ENCODE data around the gene HSPA9.

HSPA9 gene

DNA sequence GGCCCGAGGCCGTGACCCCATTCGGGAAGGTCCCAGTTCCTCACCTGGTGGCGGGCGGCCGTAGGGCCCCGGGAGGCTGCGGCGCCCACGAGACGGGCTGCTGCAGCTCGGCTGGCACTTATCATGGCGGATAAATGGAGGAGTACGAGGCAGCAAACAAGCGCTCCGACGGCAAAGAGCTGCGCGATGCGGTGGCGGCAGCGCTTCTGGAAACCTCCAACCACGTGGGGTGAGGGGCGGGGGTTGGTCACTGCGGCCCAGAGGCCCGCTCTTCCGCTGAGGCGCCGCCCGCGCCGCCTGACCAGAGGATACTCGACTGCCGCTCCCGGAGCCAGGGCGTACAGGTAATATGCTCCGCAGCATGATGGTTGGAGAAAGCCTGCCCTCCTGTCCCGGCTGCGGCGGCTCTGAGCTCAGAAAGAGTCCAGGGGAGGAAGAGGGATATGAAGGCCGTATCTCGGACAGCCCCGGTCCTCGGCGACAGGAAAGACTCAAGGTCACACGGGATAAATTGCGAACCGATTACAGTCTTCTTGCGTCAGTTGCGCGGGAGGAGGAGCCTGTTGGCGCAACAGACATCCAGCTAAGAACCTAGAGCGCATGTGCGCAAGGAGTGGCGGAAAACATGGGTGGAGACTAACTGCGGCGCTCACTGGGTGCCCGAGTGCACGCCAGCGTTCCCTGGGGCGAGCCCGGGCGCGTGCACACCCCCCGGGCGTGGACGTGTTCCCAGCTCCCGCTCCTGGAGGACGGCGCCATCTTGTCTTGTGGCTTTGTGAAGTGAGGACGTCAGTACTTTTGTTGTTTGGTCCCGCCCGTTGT is at the start of gene HSPA9:
Gene HSPA9, minus strand, starts transcription at position 208 of the 822 bp plus-strand sequence. Its CDS starts 83 bp downstream, at position 125.
- DNase-seq (ENCODE audit: low spot score), result peak; percentile 98

DNA sequence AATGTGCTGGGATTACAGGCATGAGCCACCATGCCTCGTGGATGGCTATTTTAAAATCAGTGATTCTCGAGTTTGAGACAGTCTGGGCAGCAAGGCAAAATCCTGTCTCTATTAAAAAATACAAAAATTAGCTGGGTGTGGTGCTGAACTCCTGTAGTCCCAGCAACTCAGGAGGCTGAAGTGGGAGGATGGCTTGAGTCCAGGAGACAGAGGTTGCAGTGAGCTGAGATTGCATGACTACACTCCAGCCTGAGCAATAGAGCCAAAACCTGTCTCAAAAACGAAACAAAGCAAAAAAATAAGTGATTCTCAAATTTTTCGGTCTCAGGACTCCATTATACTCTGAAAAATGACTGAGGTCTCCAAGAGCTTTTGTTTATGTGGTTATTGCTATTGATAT is 47.9 kb upstream of the HSPA9 start:
- no peak for DNase-seq (ENCODE audit: low spot score)

DNA sequence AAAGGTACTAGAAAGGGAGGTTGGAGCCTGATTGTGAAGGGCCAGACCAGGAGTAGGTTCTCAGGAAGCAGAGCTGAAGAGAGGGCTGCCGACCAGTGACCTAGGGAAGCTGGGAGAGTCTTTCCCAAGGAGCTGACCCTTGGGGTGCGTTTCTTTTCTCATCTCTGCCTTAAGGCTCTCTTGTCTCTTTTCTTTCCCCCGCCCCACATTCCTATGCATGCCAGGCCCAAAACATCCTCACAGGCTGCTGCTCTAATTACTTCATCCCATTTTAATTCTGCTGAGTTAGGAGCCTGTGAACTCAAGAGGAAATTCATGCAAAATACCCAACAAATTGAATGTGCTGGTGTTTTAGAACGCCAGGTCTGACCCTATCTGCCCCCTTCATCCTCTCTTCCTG is 46.9 kb upstream of the HSPA9 start:
- no peak for DNase-seq (ENCODE audit: low spot score)

DNA sequence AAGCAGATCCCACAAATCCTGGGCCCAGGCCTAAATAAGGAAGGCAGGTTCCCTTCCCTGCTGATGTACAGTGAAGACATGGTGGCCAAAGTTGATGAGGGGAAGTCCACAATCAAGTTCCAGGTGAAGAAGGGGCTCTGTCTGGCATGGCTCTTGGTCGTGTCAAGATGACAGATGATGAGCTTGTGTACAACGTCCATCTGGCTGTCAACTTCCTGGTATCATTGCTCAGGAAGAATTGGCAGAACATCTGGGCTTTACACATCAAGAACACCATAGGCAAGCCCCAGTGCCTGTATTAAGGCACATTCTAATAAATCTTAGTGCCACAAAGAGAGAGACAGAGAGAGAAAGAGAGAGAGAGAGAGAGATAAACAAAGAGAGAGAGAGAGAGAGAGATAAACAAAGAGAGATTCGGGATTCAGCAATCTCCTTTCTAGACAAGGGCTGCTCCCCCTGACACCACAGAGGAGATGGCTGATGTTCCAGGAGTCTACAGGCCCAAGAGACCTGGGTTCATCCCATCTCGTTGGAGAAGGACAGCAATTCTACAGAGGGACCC is 45.5 kb upstream of the HSPA9 start:
- no peak for DNase-seq (ENCODE audit: low spot score)

DNA sequence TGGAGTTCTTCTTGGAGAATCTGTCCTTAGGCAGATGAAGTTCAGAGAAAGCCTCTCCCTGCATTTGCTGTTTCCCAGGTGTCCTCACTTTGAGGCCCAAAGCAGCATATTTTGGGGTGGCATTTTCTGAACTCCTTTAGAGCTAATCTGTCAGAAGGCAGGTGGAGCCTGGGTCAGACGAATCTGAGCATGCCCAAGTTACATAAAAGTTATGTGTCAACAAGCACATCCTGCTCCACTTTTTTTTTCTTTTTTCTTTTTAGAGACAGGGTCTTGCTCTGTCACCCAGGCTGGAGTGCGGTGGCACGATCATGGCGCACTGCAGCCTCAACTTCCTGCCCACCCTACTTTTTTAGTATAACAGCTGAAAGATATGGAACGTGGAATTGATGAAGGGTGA is 41.3 kb upstream of the HSPA9 start:
- no peak for DNase-seq (ENCODE audit: low spot score)

DNA sequence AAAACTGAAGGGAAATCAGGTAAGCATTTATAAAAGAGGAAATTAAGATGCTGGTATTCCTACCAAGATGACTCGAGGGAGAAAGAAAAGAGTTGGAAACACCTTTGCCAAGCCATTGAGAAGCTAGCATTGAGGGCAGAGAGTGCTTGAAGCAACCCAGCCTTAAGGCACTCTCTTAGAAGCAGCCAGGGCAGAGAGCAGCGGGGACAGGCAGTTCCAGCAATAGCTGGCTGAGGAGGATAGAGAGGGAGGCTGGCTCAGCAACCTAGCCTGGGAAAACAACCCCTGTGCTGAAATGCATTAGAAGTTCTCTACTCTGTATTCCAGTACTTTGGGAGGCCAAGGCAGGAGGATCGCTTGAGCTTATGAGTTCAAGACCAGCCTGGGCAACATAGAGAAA is 40.3 kb upstream of the HSPA9 start:
- peak; percentile 5 for DNase-seq (ENCODE audit: low spot score)

DNA sequence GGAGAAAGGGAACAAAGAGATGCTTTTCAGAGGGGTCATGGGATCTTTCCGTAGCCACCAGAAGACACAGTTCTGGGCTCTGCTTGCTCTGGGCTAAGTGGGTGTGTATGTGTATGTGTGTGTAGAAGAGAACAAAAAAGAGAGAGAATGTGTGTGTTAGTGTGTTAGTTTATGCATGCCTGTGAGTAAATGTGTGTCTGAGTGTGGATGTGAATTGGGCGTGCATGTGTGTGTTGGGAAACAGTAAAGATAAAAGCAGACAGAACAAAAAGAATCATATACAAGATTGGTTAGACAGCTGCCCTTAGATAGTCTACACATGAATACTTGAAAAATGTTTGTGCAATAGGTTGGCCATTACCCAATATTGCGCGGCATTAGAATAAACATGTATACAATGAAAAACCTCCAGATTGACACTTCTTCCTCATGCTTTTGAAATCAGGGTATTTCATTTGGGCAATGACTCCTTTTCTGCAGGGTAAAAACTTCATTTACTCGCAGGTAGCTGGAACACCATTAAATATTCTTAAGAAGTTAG is 36.5 kb upstream of the HSPA9 start:
- no peak for DNase-seq (ENCODE audit: low spot score)

DNA sequence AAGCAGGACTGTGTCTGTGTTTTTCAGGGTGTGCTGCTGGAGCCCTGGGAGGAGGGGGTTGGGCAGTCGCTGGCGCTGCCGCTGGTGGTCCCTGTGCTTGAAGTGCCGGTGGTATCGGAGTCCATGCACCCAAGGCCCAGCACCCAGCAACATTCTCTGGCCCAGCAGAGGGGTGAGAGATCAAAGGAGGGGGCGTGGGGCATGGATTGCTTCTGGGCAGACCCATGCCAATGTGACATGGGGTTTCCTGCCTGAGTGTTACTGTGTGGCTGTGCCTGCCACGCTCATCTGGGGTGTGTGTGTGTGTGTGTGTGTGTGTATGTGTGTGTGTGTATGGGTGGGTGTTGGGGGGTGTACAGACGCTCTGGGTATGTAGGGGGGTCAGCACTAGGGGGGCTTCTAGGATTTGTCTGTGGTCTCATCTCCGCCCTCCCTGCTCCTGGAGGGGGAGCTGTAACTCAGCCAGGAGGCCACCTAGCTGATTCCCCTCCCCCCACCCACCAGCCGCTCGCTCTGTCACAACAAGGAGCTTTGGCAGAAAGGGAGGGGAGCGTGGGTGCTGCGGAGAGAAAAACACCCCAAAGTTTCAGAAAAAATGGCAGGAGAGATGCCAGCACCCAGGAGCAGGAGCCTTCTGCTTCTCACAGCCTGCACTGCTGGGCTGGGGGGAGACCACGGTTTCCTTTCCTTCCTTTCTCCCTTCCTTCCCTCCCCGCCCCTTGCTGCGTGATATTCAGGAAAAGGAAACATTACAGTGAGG is 35.9 kb upstream of the HSPA9 start:
- no peak for DNase-seq (ENCODE audit: low spot score)

DNA sequence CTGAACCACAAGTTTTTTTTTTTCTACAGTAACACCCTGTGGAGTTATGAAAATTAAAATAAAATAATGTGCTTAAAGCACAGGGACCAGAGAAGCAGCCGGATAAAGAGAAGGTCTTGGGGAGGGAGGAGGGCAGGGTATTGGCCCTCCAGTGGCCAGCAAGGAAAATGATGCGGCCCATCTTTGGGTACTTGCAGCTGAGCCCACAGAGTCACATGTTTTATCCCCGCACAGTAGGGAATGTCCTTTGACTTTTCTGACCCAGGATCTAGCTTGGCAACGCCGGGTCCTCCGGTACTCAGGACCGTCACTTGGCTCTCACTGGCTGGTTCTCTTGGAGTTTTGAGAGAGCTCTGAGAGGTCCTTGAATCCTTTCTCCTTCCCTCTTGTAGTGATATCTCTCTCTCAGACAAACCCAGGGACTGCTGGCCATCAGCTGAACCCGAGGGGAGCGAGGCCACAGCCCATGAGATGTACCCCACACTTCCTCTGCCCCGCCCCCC is 35.3 kb upstream of the HSPA9 start:
- no peak for DNase-seq (ENCODE audit: low spot score)

DNA sequence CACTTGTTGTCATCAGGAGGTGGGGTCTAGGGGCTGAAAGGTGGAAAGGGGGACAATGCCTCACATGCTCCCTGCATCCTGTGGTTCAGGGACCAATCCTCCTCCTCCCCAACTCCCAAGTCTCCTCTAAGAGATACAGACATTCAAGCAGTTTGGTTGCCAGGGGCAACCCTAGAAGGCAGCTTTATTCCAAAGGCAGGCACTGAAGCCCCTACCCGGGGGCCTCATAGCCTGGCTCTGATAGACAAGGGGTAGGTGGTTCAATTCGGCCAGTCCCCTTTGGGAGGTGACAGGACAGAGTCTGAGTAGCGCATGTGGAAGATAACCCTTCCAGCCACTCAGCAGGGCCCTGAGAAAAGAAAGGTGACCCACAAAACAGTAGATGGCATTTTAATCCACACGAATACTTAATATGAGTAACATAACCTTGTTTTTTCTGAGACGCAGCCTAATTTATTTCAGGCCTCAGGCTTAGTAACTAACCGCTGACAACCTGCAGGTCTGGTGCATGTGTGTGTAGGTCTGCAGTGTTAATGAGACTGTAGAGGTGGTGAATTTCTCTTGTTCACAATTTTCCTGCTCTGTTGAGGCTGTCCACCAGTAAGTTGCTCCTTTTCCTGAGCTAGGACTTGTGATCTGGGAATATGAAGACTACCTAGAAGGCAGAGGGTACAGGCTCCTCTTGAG is 31.3 kb upstream of the HSPA9 start:
- no peak for DNase-seq (ENCODE audit: low spot score)

DNA sequence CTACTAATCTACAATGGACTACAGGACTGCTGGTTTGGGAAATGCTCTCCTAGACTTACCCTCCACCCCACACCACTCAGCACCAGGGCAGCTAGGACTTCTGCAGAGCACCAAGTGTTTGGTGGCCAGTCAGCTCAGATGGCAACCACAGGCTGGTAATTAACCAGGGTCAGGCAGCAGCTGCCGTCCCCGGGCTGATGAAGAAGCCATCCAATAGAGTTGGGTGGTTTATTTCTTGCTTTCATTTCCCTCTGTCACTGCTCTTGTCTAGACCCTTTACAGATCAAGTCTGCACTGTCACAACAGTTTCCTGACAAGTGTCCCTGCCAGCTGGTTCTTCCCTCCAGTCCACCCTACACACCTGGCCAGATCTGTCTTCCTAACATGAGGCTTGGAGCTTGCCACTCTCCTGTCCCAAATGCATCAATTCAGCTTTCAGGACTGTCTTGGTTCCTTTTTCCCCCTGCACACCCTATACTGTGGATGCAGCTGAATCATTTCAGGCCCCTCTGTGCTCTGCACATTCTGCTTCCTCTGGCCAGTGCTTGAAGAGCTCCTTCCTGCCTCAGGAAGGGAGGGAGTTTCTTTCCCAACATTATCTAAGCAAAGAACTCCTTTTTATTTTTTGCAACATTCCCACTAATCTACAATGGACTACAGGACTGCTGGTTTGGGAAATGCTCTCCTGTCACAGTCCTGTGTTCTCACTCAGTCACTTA is 30.2 kb upstream of the HSPA9 start:
- DNase-seq (ENCODE audit: low spot score), result no peak

DNA sequence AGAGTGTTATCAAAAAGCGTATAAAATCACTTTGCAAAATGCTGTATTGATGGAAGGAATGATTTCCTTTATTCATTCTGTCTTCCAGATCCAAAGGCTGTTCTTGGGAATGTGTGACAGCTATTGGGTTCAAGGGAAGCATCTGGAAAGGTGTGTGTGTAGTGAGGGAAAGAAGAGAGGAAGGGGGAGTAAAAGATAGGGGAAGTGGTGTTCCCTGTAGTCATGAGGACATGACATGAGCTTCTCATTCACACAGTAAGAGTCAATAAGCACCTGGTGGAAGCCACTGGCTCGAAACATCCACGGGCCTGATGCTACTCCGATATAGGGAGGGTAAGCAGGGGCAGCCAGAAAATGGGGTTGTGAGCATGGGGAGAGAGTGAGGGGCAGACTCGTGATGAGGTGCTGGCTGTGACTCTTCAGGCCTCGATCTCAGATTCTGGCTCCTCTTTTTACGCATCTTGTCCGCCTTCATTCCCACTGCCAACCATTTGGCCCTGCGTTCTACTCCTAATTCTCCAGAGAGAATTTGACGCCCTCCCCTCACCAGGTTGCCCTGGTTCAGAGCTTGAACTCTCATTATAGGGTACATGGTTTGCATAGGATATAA is 29.1 kb upstream of the HSPA9 start:
- no peak for DNase-seq (ENCODE audit: low spot score)

DNA sequence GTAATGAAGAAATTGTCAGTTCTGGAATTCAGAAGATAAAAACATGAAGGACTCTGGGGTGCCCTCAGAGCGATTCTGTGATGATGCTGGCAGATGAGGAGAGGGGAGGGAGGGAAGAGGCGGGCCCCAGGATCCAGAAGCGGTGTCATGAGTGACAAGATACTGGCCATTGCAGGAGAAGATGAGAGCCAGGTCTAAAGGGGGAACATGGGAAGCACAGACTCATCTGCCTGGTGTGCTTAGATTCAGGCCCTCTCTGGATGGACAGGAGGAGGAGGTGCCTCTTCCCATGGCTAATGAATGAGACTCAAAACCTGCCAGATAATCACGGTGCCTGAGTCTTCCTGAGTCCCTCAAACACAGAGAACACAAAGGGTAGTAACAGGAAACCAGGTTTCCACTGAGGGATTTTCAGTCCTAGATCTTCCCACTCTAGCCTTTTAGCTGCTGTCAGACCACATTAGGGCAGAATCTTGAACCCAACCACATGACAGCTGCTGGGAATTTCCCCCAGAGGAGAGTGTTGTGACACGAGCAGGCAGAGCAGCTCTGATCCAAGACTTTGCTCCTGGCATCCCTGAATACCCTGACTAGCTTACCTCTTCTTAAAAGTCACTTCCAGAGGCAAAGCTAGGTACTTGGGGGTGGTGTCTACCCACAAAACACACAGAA is 28.2 kb upstream of the HSPA9 start:
- DNase-seq (ENCODE audit: low spot score), result no peak

DNA sequence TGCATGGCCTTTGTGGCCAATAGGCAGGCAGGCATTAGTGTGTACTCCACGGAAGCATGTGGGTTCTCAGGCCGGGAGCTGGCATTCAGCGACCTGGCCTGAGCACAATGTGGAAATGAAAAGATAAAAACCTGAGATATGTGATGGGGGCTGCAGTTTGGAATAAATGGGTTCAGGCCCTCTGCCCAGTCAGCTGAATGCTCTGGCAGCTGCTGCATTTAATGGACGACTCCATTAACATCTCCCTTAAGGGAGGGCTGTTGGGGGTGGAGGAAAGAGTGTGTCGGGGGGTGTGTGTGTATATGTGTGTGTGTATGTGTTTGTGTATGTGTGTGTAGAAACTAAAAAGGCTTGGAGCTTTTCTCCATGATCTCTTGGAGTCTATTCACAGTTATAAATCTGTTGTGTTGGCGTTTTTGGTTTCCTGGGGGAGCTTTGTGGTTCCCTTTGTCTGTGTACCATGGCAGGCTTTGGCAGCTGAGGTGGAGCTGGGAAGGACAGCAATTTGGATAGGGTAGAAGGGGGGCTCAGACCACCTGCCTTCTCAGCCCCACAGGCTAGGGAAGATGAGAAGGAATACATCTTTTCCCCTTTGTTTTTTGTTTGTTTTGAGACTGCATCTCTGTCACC is 27.3 kb upstream of the HSPA9 start:
- DNase-seq (ENCODE audit: low spot score), result no peak

DNA sequence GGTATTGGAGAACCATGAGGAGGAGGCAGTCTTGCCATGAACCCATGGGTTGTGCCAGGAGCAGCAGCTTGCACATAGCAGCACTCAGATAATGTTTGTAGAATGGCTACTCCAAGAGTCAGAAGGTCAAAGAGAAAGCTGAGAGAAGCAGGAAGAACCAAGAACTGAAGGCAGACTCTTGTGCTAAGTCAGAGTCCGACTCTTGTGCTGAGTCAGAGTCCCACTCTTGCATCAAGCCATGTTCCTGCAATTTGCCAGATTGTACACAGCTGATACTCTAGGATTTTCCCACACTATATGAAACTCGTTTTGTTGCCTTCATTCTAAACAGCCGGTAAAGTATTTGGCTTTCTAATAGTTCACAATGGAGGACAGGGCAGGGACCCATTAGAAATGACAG is 26.2 kb upstream of the HSPA9 start:
- DNase-seq (ENCODE audit: low spot score), result no peak

DNA sequence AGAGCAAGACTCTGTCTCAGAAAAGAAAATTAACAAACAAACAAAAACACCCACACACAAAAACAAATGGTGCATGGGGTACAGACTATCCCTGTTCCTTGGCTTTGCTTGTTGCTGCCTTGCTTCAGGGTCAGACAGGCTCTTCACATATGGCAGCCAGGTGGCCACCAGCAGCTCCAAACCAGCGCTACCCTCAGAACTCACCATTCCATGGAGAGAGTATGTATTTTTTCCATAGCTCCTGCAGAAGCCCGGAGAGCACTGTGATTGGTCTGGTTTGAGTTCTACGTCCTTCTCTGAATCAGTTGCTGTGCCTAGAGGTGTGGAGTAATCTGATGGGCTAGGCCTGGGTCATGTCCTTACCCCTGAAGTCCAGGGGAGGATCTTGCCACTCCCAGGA is 25.2 kb upstream of the HSPA9 start:
- DNase-seq (ENCODE audit: low spot score), result no peak

DNA sequence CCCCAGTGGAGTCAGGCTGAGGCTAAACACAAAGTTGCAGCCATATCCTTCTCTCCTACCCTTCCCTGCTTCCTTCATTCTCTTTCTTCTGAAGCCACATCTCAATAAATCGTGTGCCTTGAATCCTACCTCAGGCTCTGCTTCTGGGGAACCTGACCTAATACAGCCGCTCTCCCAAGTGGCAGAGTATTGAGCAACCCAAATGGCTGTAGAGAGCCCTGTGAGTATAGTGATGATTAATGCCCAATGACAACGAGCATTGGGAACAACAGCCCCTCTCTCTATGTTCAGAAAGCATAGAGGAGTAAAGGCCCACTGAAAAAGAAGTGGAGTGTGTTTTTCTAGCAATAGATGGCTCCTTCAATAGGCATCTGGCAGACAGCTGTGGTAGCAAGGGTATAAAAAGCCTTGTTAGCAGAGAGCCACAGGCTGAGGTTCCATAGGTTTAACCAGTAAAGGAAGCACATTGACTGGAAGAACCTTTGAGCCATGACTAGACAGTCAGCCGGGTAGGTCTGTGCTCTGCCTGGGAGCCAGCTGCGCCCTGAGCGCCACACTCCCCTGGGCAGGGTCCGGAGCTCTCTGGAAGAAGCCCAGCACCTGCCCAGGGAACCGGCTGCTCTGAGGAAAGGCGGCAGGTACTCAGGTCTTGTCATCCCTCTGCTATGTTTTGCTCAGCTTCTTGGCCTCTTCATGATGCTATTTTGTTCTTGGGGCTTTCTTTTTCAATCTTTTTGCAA is 22.6 kb upstream of the HSPA9 start:
- no peak for DNase-seq (ENCODE audit: low spot score)

DNA sequence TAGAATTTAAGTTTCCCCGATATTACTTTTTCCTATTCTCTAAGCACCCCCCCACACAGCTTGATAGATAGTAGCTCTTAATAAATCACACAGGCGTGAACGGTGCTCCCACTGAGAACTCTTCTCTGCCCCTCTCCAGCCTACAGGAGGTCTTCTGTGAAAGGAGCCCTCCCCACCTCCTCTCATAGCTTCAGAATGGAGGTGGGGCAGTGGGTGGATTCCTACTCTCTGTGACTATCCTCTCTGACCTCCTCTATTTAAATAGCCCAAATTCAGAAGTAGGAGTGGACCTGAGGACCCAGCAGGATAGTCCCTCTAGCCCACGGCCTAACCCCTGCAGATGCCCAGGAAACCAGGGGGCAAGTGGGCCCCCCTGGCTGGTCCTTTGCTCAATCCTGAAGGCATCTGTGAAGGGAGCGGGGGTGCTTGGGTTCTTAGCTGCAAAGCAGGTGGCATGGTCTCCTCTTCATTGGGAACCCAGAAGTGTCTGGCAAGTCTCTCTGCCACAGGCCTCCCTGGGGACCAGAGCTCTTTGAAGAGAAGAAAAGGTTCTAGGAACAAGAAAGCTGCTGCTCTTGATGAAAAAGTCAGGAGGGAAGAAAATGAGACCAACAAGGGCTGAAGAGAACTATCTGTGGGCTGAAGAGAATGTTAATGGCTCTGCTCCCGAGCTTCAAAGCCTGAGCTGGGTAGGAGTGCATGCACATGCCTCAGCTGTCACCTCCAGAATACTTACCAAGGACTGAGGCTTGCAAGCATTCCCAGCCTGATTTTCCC is 21.1 kb upstream of the HSPA9 start:
- DNase-seq (ENCODE audit: low spot score), result no peak
